Measurements from ENCODE around the gene GPA33.

The GPA33 gene

GRCh38 chr1:167137332-167137781 is 47.2 kb upstream of the GPA33 start:
- H3K36me3 ChIP-seq (ENCODE audit: low read length), result no peaks in the 10 kb centered on the region
- no peak overlapping the region for H3K4me2 ChIP-seq (ENCODE audit: low read depth, low read length, poor library complexity, severe bottlenecking)
- no peaks in the 10 kb centered on the region for H3F3A ChIP-seq (ENCODE audit: insufficient read depth)
- H4K20me1 ChIP-seq (ENCODE audit: low read depth, low read length), result no peaks in the 10 kb centered on the region
- H3K79me2 ChIP-seq (ENCODE audit: insufficient read depth, low read length), result no peaks in the 10 kb centered on the region
- H3K9me2 ChIP-seq (replicated peaks; ENCODE audit: insufficient read depth, low read length), result no peaks in the 10 kb centered on the region
- H3K9ac ChIP-seq (ENCODE audit: low read length), result no peak overlapping the region
- no peaks in the 10 kb centered on the region for H3K9me3 ChIP-seq (ENCODE audit: insufficient read depth, low read length)
- H3K27ac ChIP-seq (ENCODE audit: low read depth, low read length), result no peak overlapping the region
- H3K27me3 ChIP-seq (ENCODE audit: low read length), result no peaks in the 10 kb centered on the region
- no peak overlapping the region for H2AFZ ChIP-seq (ENCODE audit: low read depth, low read length, severe bottlenecking)
- TF ChIP-seq CTCF (IDR thresholded peaks at IDR 0.05; ENCODE audit: insufficient read depth, low read length, poor library complexity, severe bottlenecking) (no peak), EZH2phosphoT487 (conservative IDR thresholded peaks at IDR 0.05; ENCODE audit: low read length) (no peak)
- H3K4me3 ChIP-seq (ENCODE audit: insufficient read depth, low read length, poor library complexity, severe bottlenecking), result no peak overlapping the region

- Histone ChIP-seq H3K9ac (ENCODE audit: low read length) (no peak overlapping the region), H3K9me2 (replicated peaks; ENCODE audit: insufficient read depth, low read length) (no peaks in the 10 kb centered on the region), H3K27me3 (ENCODE audit: low read length) (no peaks in the 10 kb centered on the region), H3K27ac (ENCODE audit: low read depth, low read length) (no peak overlapping the region), H4K20me1 (ENCODE audit: low read depth, low read length) (no peaks in the 10 kb centered on the region), H3K79me2 (ENCODE audit: insufficient read depth, low read length) (no peaks in the 10 kb centered on the region), H3K4me2 (ENCODE audit: low read depth, low read length, poor library complexity, severe bottlenecking) (no peak overlapping the region), H3K36me3 (ENCODE audit: low read length) (no peaks in the 10 kb centered on the region), H3K9me3 (ENCODE audit: insufficient read depth, low read length) (no peaks in the 10 kb centered on the region), H3K4me3 (ENCODE audit: insufficient read depth, low read length, poor library complexity, severe bottlenecking) (no peak overlapping the region), H2AFZ (ENCODE audit: low read depth, low read length, severe bottlenecking) (no peak overlapping the region), H3F3A (ENCODE audit: insufficient read depth) (no peaks in the 10 kb centered on the region)
- TF ChIP-seq CTCF (IDR thresholded peaks at IDR 0.05; ENCODE audit: insufficient read depth, low read length, poor library complexity, severe bottlenecking) (no peak), EZH2phosphoT487 (conservative IDR thresholded peaks at IDR 0.05; ENCODE audit: low read length) (no peak)
These were observed 46.6 kb upstream of the GPA33 start for GRCh38 chr1:167136806-167137205.

DNA sequence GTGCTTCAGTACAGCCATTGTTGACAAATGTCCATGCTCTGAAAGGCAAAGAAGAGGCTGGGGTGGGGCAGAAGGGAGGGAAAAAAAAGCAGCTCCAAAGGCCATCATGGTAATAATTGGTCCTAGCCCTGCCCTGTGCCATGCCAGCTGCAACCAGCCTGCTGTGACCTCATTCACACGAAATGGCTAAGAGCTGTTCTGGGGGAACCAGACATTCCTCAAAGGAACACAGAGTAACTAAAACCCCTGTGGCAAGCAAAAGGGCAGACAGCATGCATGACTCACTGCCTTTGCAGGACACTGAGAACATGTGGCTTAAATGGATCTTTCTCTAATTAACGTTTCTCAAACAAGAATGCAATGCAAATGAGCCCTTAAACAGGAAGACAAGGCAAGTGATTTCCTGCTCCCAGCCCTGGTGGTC is 46.0 kb upstream of the GPA33 start:
- H3K27ac ChIP-seq (ENCODE audit: low read depth, low read length), result no peak overlapping the region
- no peaks in the 10 kb centered on the region for H3F3A ChIP-seq (ENCODE audit: insufficient read depth)
- H3K9me3 ChIP-seq (ENCODE audit: insufficient read depth, low read length), result no peaks in the 10 kb centered on the region
- no peaks in the 10 kb centered on the region for H3K36me3 ChIP-seq (ENCODE audit: low read length)
- no peaks in the 10 kb centered on the region for H3K27me3 ChIP-seq (ENCODE audit: low read length)
- TF ChIP-seq EZH2phosphoT487 (conservative IDR thresholded peaks at IDR 0.05; ENCODE audit: low read length) (no peak), CTCF (IDR thresholded peaks at IDR 0.05; ENCODE audit: insufficient read depth, low read length, poor library complexity, severe bottlenecking) (no peak)
- H3K4me2 ChIP-seq (ENCODE audit: low read depth, low read length, poor library complexity, severe bottlenecking), result no peak overlapping the region
- no peaks in the 10 kb centered on the region for H3K9me2 ChIP-seq (replicated peaks; ENCODE audit: insufficient read depth, low read length)
- no peaks in the 10 kb centered on the region for H4K20me1 ChIP-seq (ENCODE audit: low read depth, low read length)
- H2AFZ ChIP-seq (ENCODE audit: low read depth, low read length, severe bottlenecking), result no peak overlapping the region
- no peak overlapping the region for H3K4me3 ChIP-seq (ENCODE audit: insufficient read depth, low read length, poor library complexity, severe bottlenecking)
- H3K9ac ChIP-seq (ENCODE audit: low read length), result no peak overlapping the region
- H3K79me2 ChIP-seq (ENCODE audit: insufficient read depth, low read length), result no peaks in the 10 kb centered on the region

Measured in SU-DHL-6 (cell line).